ENCODE measurements around the gene CHI3L2.

CHI3L2 gene

GRCh38 chr1:111203681-111204200 lies 23.8 kb upstream of the CHI3L2 start:
- Histone ChIP-seq H3K9me3 (ENCODE audit: control insufficient read depth, low read depth, low read length) (no peaks in the 10 kb centered on the region), H3K4me3 (ENCODE audit: low read length) (no peak overlapping the region), H3K27me3 (ENCODE audit: control insufficient read depth, insufficient read depth, low read length) (no peaks in the 10 kb centered on the region), H3K9ac (ENCODE audit: low read length) (no peak overlapping the region), H3K27ac (ENCODE audit: low read length) (no peak overlapping the region), H3K36me3 (ENCODE audit: control insufficient read depth, low read depth, low read length) (no peaks in the 10 kb centered on the region), H3K4me1 (ENCODE audit: control insufficient read depth, low read depth, low read length) (no peaks in the 10 kb centered on the region)

- no peaks in the 10 kb centered on the region for H3K4me1 ChIP-seq (ENCODE audit: control insufficient read depth, low read depth, low read length)
- no peaks in the 10 kb centered on the region for H3K9me3 ChIP-seq (ENCODE audit: control insufficient read depth, low read depth, low read length)
- no peak overlapping the region for H3K9ac ChIP-seq (ENCODE audit: low read length)
- H3K27ac ChIP-seq (ENCODE audit: low read length) = no peak overlapping the region
- no peak overlapping the region for H3K4me3 ChIP-seq (ENCODE audit: low read length)
- no peaks in the 10 kb centered on the region for H3K36me3 ChIP-seq (ENCODE audit: control insufficient read depth, low read depth, low read length)
- H3K27me3 ChIP-seq (ENCODE audit: control insufficient read depth, insufficient read depth, low read length) = no peaks in the 10 kb centered on the region
These were observed 23.1 kb upstream of the CHI3L2 start for GRCh38 chr1:111204201-111204982.

DNA sequence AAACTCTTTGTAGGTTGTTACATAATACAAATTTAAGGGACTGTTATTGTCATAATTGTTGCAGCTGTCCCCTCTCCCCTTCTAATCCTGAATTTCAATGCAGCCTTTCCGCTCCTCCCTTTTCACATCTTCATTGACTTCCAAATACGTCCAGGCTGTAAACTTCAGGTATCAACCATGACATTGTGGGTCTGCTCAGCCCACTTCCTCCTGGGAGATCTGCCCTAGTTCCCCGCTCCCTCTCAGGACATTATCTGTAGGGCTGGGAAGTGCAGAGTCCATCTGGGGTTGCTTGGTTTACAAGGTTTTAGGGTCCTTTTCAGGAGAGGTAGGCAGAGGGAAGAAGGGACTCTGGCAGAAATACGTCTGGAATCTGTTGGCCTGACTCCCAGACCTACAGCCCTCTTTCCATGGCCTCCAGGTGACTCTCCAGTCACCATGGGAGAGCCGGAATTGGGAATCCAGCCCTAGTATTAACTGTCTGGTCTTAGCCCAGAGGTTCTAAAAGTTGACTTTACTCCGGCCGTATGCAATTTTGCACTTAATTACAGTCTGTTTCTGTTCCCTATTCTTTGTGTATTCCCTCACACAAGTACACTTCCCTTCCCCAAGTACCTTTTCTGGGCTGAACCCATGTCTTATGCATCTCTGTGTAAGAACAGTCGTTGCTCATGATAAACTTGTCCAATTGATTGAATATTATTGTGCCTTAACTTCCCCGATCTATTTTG lies 22.4 kb upstream of the CHI3L2 start:
- Histone ChIP-seq H3K27me3 (ENCODE audit: control insufficient read depth, insufficient read depth, low read length) (no peaks in the 10 kb centered on the region), H3K9ac (ENCODE audit: low read length) (no peak overlapping the region), H3K27ac (ENCODE audit: low read length) (no peak overlapping the region), H3K4me1 (ENCODE audit: control insufficient read depth, low read depth, low read length) (no peaks in the 10 kb centered on the region), H3K9me3 (ENCODE audit: control insufficient read depth, low read depth, low read length) (no peaks in the 10 kb centered on the region), H3K36me3 (ENCODE audit: control insufficient read depth, low read depth, low read length) (no peaks in the 10 kb centered on the region), H3K4me3 (ENCODE audit: low read length) (no peak overlapping the region)

DNA sequence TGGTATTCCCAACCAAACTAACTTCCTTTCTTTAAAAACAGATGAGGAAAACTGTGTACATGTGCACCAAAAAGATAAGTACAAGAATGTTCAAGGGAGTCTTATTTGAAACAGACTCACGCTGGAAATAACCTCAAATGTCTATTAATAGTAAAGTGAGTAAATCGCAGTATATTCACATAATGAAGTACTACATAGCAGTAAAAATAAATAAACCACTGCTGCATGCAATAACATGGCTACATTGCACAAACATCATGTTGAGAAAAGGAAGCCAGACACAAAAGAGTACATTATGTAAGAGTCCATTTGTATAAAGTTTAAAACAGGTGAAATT lies 21.8 kb upstream of the CHI3L2 start:
- Histone ChIP-seq H3K9ac (ENCODE audit: low read length) (no peak overlapping the region), H3K9me3 (ENCODE audit: control insufficient read depth, low read depth, low read length) (no peaks in the 10 kb centered on the region), H3K27me3 (ENCODE audit: control insufficient read depth, insufficient read depth, low read length) (no peaks in the 10 kb centered on the region), H3K4me3 (ENCODE audit: low read length) (no peak overlapping the region), H3K36me3 (ENCODE audit: control insufficient read depth, low read depth, low read length) (no peaks in the 10 kb centered on the region), H3K27ac (ENCODE audit: low read length) (no peak overlapping the region), H3K4me1 (ENCODE audit: control insufficient read depth, low read depth, low read length) (no peaks in the 10 kb centered on the region)

- H3K9ac ChIP-seq (ENCODE audit: low read length) = no peak overlapping the region
- H3K4me1 ChIP-seq (ENCODE audit: control insufficient read depth, low read depth, low read length) = no peaks in the 10 kb centered on the region
- no peaks in the 10 kb centered on the region for H3K9me3 ChIP-seq (ENCODE audit: control insufficient read depth, low read depth, low read length)
- no peaks in the 10 kb centered on the region for H3K36me3 ChIP-seq (ENCODE audit: control insufficient read depth, low read depth, low read length)
- H3K4me3 ChIP-seq (ENCODE audit: low read length) = no peak overlapping the region
- no peak overlapping the region for H3K27ac ChIP-seq (ENCODE audit: low read length)
- H3K27me3 ChIP-seq (ENCODE audit: control insufficient read depth, insufficient read depth, low read length) = no peaks in the 10 kb centered on the region
These were observed 18.6 kb upstream of the CHI3L2 start for GRCh38 chr1:111208921-111209320.

- Histone ChIP-seq H3K27me3 (ENCODE audit: control insufficient read depth, insufficient read depth, low read length) (no peaks in the 10 kb centered on the region), H3K4me3 (ENCODE audit: low read length) (no peak overlapping the region), H3K9ac (ENCODE audit: low read length) (no peak overlapping the region), H3K27ac (ENCODE audit: low read length) (no peak overlapping the region), H3K4me1 (ENCODE audit: control insufficient read depth, low read depth, low read length) (peaks cover 6% of the 10 kb centered on the region), H3K36me3 (ENCODE audit: control insufficient read depth, low read depth, low read length) (no peaks in the 10 kb centered on the region), H3K9me3 (ENCODE audit: control insufficient read depth, low read depth, low read length) (no peaks in the 10 kb centered on the region)
These were observed 17.9 kb upstream of the CHI3L2 start for GRCh38 chr1:111209622-111210021.

DNA sequence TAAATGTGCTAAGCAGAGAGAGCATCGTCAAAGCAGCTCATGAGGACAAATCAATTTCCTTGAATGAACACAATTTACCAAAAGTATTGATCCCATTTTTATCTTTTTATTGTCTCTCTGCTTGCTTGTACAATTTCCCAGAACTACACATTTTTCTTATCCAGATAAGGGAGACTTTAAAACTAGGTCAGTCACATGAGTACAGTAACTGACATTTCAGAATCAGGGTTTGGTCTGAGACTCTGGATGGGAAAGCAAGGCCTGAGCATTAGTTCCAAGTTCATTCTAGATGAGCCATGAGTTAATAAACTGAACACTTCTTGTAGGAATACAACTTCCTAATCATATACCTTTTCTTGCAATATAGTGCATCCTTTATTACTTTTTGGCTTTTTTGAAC lies 15.6 kb upstream of the CHI3L2 start:
- Histone ChIP-seq H3K4me3 (ENCODE audit: low read length) (no peak overlapping the region), H3K27me3 (ENCODE audit: control insufficient read depth, insufficient read depth, low read length) (no peaks in the 10 kb centered on the region), H3K9ac (ENCODE audit: low read length) (no peak overlapping the region), H3K27ac (ENCODE audit: low read length) (no peak overlapping the region), H3K4me1 (ENCODE audit: control insufficient read depth, low read depth, low read length) (peaks cover 6% of the 10 kb centered on the region), H3K9me3 (ENCODE audit: control insufficient read depth, low read depth, low read length) (no peaks in the 10 kb centered on the region), H3K36me3 (ENCODE audit: control insufficient read depth, low read depth, low read length) (no peaks in the 10 kb centered on the region)

GRCh38 chr1:111212634-111213335 lies 14.7 kb upstream of the CHI3L2 start:
- Histone ChIP-seq H3K4me1 (ENCODE audit: control insufficient read depth, low read depth, low read length) (peaks cover 6% of the 10 kb centered on the region), H3K9ac (ENCODE audit: low read length) (no peak overlapping the region), H3K36me3 (ENCODE audit: control insufficient read depth, low read depth, low read length) (no peaks in the 10 kb centered on the region), H3K4me3 (ENCODE audit: low read length) (no peak overlapping the region), H3K27me3 (ENCODE audit: control insufficient read depth, insufficient read depth, low read length) (no peaks in the 10 kb centered on the region), H3K9me3 (ENCODE audit: control insufficient read depth, low read depth, low read length) (no peaks in the 10 kb centered on the region), H3K27ac (ENCODE audit: low read length) (no peak overlapping the region)

- Histone ChIP-seq H3K9ac (ENCODE audit: low read length) (no peak overlapping the region), H3K4me1 (ENCODE audit: control insufficient read depth, low read depth, low read length) (peaks cover 6% of the 10 kb centered on the region), H3K9me3 (ENCODE audit: control insufficient read depth, low read depth, low read length) (no peaks in the 10 kb centered on the region), H3K27ac (ENCODE audit: low read length) (no peak overlapping the region), H3K4me3 (ENCODE audit: low read length) (no peak overlapping the region), H3K36me3 (ENCODE audit: control insufficient read depth, low read depth, low read length) (no peaks in the 10 kb centered on the region), H3K27me3 (ENCODE audit: control insufficient read depth, insufficient read depth, low read length) (no peaks in the 10 kb centered on the region)
These were observed 14.1 kb upstream of the CHI3L2 start for GRCh38 chr1:111213412-111213811.

GRCh38 chr1:111214074-111214801 lies 13.3 kb upstream of the CHI3L2 start:
- Histone ChIP-seq H3K36me3 (ENCODE audit: control insufficient read depth, low read depth, low read length) (no peaks in the 10 kb centered on the region), H3K4me3 (ENCODE audit: low read length) (no peak overlapping the region), H3K4me1 (ENCODE audit: control insufficient read depth, low read depth, low read length) (peaks cover 8% of the 10 kb centered on the region), H3K27ac (ENCODE audit: low read length) (no peak overlapping the region), H3K27me3 (ENCODE audit: control insufficient read depth, insufficient read depth, low read length) (no peaks in the 10 kb centered on the region), H3K9ac (ENCODE audit: low read length) (no peak overlapping the region), H3K9me3 (ENCODE audit: control insufficient read depth, low read depth, low read length) (no peaks in the 10 kb centered on the region)

DNA sequence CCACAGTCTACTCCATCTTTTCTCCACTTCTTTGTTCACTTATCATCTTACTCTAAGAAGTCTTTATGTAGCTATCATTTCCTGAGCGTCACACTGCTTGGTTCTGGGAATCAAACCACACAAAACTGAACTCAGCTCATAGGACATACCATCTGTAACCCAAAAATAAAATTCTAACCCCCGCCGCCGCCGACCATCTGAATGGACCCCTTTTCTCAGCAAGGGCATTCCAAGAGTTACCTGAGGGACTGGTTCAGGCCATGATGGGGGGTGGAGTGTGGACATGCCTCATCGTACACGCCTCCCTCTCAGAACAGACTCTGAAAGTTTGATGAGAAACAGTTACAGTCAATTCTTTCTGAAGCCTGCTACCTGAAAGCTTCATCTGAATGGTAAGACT lies 12.6 kb upstream of the CHI3L2 start:
- H3K27ac ChIP-seq (ENCODE audit: low read length) = no peak overlapping the region
- peaks cover 14% of the 10 kb centered on the region for H3K4me1 ChIP-seq (ENCODE audit: control insufficient read depth, low read depth, low read length)
- no peak overlapping the region for H3K4me3 ChIP-seq (ENCODE audit: low read length)
- H3K9me3 ChIP-seq (ENCODE audit: control insufficient read depth, low read depth, low read length) = no peaks in the 10 kb centered on the region
- no peaks in the 10 kb centered on the region for H3K27me3 ChIP-seq (ENCODE audit: control insufficient read depth, insufficient read depth, low read length)
- H3K36me3 ChIP-seq (ENCODE audit: control insufficient read depth, low read depth, low read length) = no peaks in the 10 kb centered on the region
- H3K9ac ChIP-seq (ENCODE audit: low read length) = no peak overlapping the region
